GM13977 (cell line): ENCODE data around the gene NCR2.

ENCODE experiments used
- DNase-seq: peaks from one replicate; pipeline ENCODE4 v3.0.0; 2012; ENCODE audit warnings: low spot score
- in situ Hi-C: fragments of 300-500 bp; cut with MboI; formaldehyde crosslinking; loops from one replicate; pipeline ENCODE4 v1.12.0; 2022; ENCODE audit warnings: low sequenced_read_pairs, low pct_unique_long_range_greater_than_20kb, mixed read lengths, inconsistent platforms; ENCODE audit not compliant: unreplicated experiment
- TF ChIP-seq, protein P1 (sequence below): IDR thresholded peaks from 2 replicates; pipeline ENCODE4 v1.5.1; 2012; ENCODE audit warnings: mild to moderate bottlenecking, control low read depth; ENCODE audit not compliant: insufficient read depth; ENCODE audit errors: extremely low read depth, missing control alignments

The NCR2 gene

DNA sequence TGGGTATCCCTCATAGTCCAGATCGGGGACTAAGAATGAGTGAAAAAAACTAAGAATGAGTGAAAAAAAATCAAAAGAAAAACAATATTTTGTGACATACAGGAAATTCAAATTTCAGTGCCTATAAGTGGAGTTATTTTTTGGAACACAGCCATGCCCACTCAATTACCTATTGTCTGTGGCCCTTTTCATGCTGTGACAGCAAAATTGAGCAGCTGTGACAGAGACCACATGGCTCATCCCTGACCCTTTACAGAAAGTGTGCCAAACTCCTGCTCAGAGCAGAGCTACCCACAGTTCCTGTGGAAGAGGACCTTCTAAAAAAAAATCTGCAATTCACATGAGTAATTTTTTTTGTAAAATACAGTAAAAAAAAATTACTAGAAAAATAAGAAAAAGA lies 1.4 kb downstream of the NCR2 start:
- in situ Hi-C loops = no loop called here
- DNase-seq = no peak

DNA sequence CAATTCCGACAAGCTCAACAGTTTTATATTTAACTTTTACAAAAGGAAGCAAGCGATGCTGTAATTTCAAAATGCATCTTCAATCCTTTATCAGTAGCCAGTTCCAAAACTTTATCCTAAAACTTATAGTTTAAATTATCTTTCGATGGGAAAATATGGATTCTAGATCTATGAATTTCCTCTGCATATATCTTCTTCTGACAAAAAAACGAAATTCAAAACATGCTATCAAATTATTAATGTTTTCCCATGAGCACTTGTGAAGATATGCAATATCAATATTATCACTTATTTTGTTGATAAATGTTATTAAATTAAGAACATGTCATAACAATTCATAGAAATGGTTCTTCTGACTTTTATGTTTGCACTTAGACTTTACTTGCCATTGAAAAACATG lies 2.3 kb downstream of the NCR2 start:
- in situ Hi-C loops = no loop called here
- TF ChIP-seq, protein P1, sequence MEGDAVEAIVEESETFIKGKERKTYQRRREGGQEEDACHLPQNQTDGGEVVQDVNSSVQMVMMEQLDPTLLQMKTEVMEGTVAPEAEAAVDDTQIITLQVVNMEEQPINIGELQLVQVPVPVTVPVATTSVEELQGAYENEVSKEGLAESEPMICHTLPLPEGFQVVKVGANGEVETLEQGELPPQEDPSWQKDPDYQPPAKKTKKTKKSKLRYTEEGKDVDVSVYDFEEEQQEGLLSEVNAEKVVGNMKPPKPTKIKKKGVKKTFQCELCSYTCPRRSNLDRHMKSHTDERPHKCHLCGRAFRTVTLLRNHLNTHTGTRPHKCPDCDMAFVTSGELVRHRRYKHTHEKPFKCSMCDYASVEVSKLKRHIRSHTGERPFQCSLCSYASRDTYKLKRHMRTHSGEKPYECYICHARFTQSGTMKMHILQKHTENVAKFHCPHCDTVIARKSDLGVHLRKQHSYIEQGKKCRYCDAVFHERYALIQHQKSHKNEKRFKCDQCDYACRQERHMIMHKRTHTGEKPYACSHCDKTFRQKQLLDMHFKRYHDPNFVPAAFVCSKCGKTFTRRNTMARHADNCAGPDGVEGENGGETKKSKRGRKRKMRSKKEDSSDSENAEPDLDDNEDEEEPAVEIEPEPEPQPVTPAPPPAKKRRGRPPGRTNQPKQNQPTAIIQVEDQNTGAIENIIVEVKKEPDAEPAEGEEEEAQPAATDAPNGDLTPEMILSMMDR = no peak

More for the DNA sequence above, 1.4 kb downstream of the NCR2 start:
- TF ChIP-seq, protein P1 = no peak

DNA sequence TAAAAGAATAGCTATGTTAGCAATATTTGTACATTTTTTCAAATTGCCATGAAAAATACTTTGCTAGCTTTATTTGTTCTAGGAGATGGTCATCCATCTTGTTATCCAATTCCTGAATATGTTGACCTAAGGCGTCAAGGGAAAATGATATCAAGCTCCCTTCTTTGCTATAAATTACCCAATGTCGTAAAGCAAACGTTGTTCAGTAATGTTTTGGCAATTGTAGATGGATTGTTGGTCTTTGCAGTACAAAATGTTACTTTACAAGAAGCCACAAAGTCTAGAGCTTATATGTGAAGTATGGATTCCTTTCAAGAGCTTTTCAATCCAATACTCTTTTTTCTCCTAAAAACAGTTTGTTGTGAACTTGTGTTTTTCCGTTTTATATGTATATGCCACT lies 3.3 kb downstream of the NCR2 start:
- TF ChIP-seq, protein P1 = no peak
- no peak for DNase-seq
- in situ Hi-C loops = no loop called here

More for the DNA sequence above, 2.3 kb downstream of the NCR2 start:
- DNase-seq = no peak

DNA sequence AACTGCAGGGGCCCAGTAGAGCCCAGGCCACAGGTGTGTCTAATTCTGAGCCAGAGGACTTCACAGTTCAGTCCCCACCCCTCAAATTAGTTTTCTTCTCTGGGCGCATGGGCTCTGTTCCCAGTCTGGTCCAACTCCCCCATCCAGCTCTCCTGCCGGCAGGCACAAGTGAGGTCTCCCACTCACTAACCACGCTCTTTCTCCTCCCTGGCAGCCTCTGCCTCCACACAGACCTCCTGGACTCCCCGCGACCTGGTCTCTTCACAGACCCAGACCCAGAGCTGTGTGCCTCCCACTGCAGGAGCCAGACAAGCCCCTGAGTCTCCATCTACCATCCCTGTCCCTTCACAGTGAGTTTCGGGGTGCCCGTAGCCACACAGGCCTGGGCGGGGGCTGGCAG lies 6.2 kb downstream of the NCR2 start:
- TF ChIP-seq, protein P1 = no peak

DNA sequence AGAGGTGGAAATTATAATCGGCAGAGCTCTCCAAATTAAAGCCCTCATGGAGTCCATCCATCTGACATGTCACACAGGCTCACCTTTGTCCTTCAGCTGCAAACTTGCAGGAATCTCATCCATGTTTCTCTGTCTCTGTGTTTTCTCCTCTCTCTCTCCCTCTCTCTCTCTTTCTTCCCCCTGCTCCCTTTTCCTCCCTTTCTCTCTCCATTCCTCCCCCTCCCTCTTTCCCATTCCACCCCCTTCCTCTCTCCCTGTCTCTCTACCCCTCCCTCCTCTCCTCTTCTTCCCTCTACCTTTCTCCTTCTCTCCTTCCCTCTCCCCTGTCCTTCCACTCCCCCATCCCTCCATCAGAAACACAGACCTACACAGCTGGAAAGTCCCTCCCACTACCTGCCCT lies 6.8 kb downstream of the NCR2 start:
- TF ChIP-seq, protein P1 = no peak
- in situ Hi-C loops = no loop called here
- DNase-seq = no peak

More for the DNA sequence above, 6.2 kb downstream of the NCR2 start:
- DNase-seq = no peak
- in situ Hi-C loops = no loop called here

DNA sequence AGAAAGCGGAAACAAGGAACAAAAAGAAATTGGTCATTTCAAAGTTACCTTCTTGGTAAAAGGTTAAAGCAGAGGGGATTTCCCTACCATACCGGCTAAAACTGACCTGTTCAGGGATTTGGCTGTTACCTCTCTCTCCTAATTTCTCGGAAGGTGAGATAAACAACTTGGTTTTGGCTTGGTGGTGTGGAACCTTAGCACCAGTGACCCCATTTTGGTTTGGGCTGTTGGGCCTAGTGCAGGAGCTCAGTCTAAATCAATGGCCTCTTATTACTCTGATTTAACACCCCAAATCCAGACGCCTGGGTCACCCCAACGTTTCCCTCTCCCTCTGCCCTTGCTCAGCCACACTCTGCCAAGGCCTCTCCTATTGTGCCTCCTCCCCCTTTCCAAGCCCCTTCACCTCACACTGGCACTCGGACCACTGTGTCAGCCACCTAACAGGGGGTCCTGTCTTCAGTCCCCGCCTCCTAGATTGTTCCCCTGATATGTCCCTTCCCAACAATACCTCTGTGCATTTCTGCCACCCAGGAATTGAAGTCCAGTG lies 8.3 kb downstream of the NCR2 start:
- in situ Hi-C loops = no loop called here
- DNase-seq = no peak
- TF ChIP-seq, protein P1 = no peak

DNA sequence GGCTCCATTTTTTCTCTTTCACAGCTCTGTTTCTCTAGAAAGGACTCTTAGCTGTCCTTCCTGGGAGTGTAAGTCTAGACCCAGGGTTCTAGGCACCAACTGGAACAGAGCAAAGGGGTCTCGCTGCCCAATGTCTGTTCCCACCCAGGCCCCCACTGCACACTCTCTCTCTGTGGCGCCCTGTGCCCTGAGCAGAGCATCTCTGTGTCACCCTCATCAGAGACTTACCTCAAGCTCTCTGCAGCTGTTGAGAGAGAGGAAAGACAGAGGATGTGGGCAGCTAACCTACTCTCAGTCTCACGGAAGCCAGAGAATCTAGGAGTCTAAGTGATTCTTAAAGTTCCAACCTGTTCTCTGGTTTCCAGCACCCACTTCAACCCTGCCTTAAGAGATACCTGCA lies 9.5 kb downstream of the NCR2 start:
- TF ChIP-seq, protein P1 = no peak
- DNase-seq = no peak
- in situ Hi-C loops = no loop called here
